Measurements from ENCODE around the gene PDE4C. TPM values are rescaled to one million over a fixed set of nuclear protein-coding genes. Genes with fewer than 3 reads are reported as not detected.

The PDE4C gene
- total RNA-seq, 2 donors from 2014 or later: under 0.01 to 0.26 TPM

- H3K36me3 ChIP-seq (replicated peaks in 1 of 2; ENCODE audit: insufficient read depth in 1 of 2, low read depth in 2 of 2): peaks cover 12 to 20% of the 10 kb centered on the region in 2 donors
- no peaks in the 10 kb centered on the region for H3K4me1 ChIP-seq
- H3K4me3 ChIP-seq: no peak overlapping the region
- ATAC-seq (no peak), DNase-seq (no peak)
- H3K27me3 ChIP-seq: no peaks in the 10 kb centered on the region
- 85 to 94% methylated on average over 3 to 10 of the region's 10 CpGs for WGBS, 2 donors
- no peak overlapping the region for H3K27ac ChIP-seq
- intact Hi-C loops (cut with DNase I): no loop called here
- H3K9me3 ChIP-seq: no peaks in the 10 kb centered on the region
- TF ChIP-seq, protein P1, sequence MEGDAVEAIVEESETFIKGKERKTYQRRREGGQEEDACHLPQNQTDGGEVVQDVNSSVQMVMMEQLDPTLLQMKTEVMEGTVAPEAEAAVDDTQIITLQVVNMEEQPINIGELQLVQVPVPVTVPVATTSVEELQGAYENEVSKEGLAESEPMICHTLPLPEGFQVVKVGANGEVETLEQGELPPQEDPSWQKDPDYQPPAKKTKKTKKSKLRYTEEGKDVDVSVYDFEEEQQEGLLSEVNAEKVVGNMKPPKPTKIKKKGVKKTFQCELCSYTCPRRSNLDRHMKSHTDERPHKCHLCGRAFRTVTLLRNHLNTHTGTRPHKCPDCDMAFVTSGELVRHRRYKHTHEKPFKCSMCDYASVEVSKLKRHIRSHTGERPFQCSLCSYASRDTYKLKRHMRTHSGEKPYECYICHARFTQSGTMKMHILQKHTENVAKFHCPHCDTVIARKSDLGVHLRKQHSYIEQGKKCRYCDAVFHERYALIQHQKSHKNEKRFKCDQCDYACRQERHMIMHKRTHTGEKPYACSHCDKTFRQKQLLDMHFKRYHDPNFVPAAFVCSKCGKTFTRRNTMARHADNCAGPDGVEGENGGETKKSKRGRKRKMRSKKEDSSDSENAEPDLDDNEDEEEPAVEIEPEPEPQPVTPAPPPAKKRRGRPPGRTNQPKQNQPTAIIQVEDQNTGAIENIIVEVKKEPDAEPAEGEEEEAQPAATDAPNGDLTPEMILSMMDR (IDR thresholded peaks at IDR 0.05): no peak
- no peak for TF ChIP-seq POLR2A (IDR thresholded peaks at IDR 0.05)
Measured at GRCh38 chr19:18262917-18263316, 36.7 kb upstream of the PDE4C start.

- peaks cover 9 to 20% of the 10 kb centered on the region in 2 donors for H3K36me3 ChIP-seq (replicated peaks in 1 of 2; ENCODE audit: insufficient read depth in 1 of 2, low read depth in 2 of 2)
- DNase-seq (no peak), ATAC-seq (no peak)
- no peaks in the 10 kb centered on the region for H3K27me3 ChIP-seq
- TF ChIP-seq, protein P1 (IDR thresholded peaks at IDR 0.05): no peak
- TF ChIP-seq POLR2A (IDR thresholded peaks at IDR 0.05): no peak
- no peak overlapping the region for H3K27ac ChIP-seq
- no peaks in the 10 kb centered on the region for H3K9me3 ChIP-seq
- intact Hi-C loops (cut with DNase I): no loop called here
- H3K4me3 ChIP-seq: no peak overlapping the region
- H3K4me1 ChIP-seq: no peaks in the 10 kb centered on the region
Measured at GRCh38 chr19:18262144-18262543, 35.9 kb upstream of the PDE4C start.

GRCh38 chr19:18261474-18261873 is 35.2 kb upstream of the PDE4C start:
- intact Hi-C loops (cut with DNase I): no loop called here
- Histone ChIP-seq H3K27me3 (no peaks in the 10 kb centered on the region), H3K36me3 (replicated peaks in 1 of 2; ENCODE audit: insufficient read depth in 1 of 2, low read depth in 2 of 2) (peaks cover 3 to 14% of the 10 kb centered on the region in 2 donors), H3K4me1 (no peaks in the 10 kb centered on the region), H3K27ac (no peak overlapping the region), H3K9me3 (no peaks in the 10 kb centered on the region), H3K4me3 (no peak overlapping the region)
- ATAC-seq (no peak), DNase-seq (no peak)
- TF ChIP-seq POLR2A (IDR thresholded peaks at IDR 0.05): no peak
- TF ChIP-seq, protein P1 (IDR thresholded peaks at IDR 0.05): no peak
- 96 to 100% methylated on average over 1 to 2 of the region's 2 CpGs for WGBS, 2 donors

DNA sequence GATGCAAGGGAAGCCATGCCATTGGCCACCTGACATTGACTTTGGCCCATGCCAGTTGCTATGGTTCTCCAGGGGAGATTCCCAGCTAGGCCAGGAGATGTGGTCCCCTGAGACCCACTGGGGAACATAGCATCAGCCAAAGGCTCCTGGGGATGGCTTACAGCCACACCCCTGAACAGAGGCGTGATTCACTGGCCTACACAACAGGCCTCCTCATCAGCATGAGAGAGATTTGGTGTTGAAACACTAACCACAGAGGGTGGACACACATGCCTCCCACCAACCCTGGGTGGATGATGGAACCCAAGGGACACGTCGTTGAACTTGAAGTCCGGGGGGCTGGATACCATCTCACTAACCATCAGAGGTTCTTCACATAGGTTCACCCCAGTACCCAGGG is 33.7 kb upstream of the PDE4C start:
- 87% methylated on average over 4 of the region's 4 CpGs; no CpG with 5 or more reads in 1 of the 2 donors for WGBS, 2 donors
- H3K27ac ChIP-seq: no peak overlapping the region
- TF ChIP-seq, protein P1 (IDR thresholded peaks at IDR 0.05): no peak
- TF ChIP-seq POLR2A (IDR thresholded peaks at IDR 0.05): no peak
- H3K27me3 ChIP-seq: no peaks in the 10 kb centered on the region
- intact Hi-C loops (cut with DNase I): no loop called here
- H3K4me3 ChIP-seq: no peak overlapping the region
- ATAC-seq (no peak), DNase-seq (no peak)
- peaks cover 8% of the 10 kb centered on the region for H3K4me1 ChIP-seq
- H3K36me3 ChIP-seq (replicated peaks in 1 of 2; ENCODE audit: insufficient read depth in 1 of 2, low read depth in 2 of 2): peaks cover 0 to 4% of the 10 kb centered on the region in 2 donors
- H3K9me3 ChIP-seq: no peaks in the 10 kb centered on the region

Data from body of pancreas (tissue), 4 donors.